GM23338 (cell line): ENCODE measurements around the gene DNAJC11. TPM values are rescaled to one million over a fixed set of nuclear protein-coding genes. Genes with fewer than 3 reads are reported as not detected.

Experiments
- ATAC-seq: fragments of 200-7000 bp; cut with Tn5 transposase; 3 replicates; pipeline ENCODE4 v1.9.1; 2020
- DNase-seq: peaks from one replicate; pipeline ENCODE4 v3.0.0-alpha.2; 2015; ENCODE audit warnings: low spot score
- H2AFZ ChIP-seq: fragments of 200-600 bp; sonication (generic); 2 replicates; pipeline ENCODE4 v1.8.0; 2016; ENCODE audit warnings: antibody characterized with exemption, mild to moderate bottlenecking, moderate library complexity
- H3F3A ChIP-seq: fragments of 200-600 bp; sonication (generic); replicated peaks from 2 replicates; pipeline ENCODE4 v1.8.0; 2017; ENCODE audit warnings: antibody characterized with exemption, mixed run types, low read depth
- H3K27ac ChIP-seq: fragments of 200-600 bp; sonication (generic); 2 replicates; pipeline ENCODE4 v1.6.1; 2016; ENCODE audit warnings: low read depth
- H3K27me3 ChIP-seq: fragments of 200-600 bp; sonication (generic); 2 replicates; pipeline ENCODE4 v1.8.0; 2016; ENCODE audit warnings: mild to moderate bottlenecking, mixed run types, moderate library complexity; ENCODE audit not compliant: insufficient read depth
- H3K36me3 ChIP-seq: fragments of 200-600 bp; sonication (generic); 2 replicates; pipeline ENCODE4 v1.8.0; 2016; ENCODE audit warnings: mild to moderate bottlenecking; ENCODE audit not compliant: insufficient read depth
- H3K4me1 ChIP-seq: fragments of 200-600 bp; sonication (generic); 2 replicates; pipeline ENCODE4 v1.8.0; 2016; ENCODE audit warnings: mild to moderate bottlenecking, moderate library complexity; ENCODE audit not compliant: insufficient read depth
- H3K4me2 ChIP-seq: fragments of 200-600 bp; sonication (generic); 2 replicates; pipeline ENCODE4 v1.7.1; 2017; ENCODE audit warnings: mixed run types
- H3K4me3 ChIP-seq: fragments of 200-600 bp; sonication (generic); 2 replicates; pipeline ENCODE4 v1.6.1; 2016; ENCODE audit warnings: mixed run types
- H3K79me2 ChIP-seq: fragments of 200-600 bp; sonication (generic); replicated peaks from 2 replicates; pipeline ENCODE4 v1.8.0; 2017; ENCODE audit warnings: mild to moderate bottlenecking; ENCODE audit not compliant: insufficient read depth
- H3K9me2 ChIP-seq: fragments of 200-600 bp; sonication (generic); 2 replicates; pipeline ENCODE4 v1.8.0; 2017; ENCODE audit not compliant: insufficient read depth
- H4K20me1 ChIP-seq: fragments of 200-600 bp; sonication (generic); replicated peaks from 2 replicates; pipeline ENCODE4 v1.8.0; 2017; ENCODE audit warnings: mild to moderate bottlenecking; ENCODE audit not compliant: insufficient read depth
- H3K27ac Mint-ChIP-seq: 2 replicates; pipeline ENCODE4 v1.8.0; 2020; ENCODE audit warnings: inconsistent platforms, mild to moderate bottlenecking, moderate library complexity, mixed read lengths
- H3K27me3 Mint-ChIP-seq: 3 replicates; pipeline ENCODE4 v1.8.0; 2022; ENCODE audit warnings: low read depth, mild to moderate bottlenecking, moderate library complexity, mixed read lengths, inconsistent platforms; ENCODE audit not compliant: insufficient read depth, poor library complexity
- H3K36me3 Mint-ChIP-seq: 3 replicates; pipeline ENCODE4 v1.8.0; 2021; ENCODE audit warnings: low read depth, mild to moderate bottlenecking, inconsistent platforms, moderate library complexity, mixed read lengths
- H3K4me1 Mint-ChIP-seq: 3 replicates; pipeline ENCODE4 v1.8.0; 2020; ENCODE audit warnings: mild to moderate bottlenecking, inconsistent platforms, mixed read lengths
- H3K4me3 Mint-ChIP-seq: 3 replicates; pipeline ENCODE4 v1.8.0; 2021; ENCODE audit warnings: moderate library complexity, mild to moderate bottlenecking, inconsistent platforms, mixed read lengths
- H3K9me3 Mint-ChIP-seq: 3 replicates; pipeline ENCODE4 v1.8.0; 2020; ENCODE audit warnings: moderate library complexity, mild to moderate bottlenecking, inconsistent platforms, mixed read lengths
- CREB1 ChIP-seq: fragments of 250-450 bp; sonication (Bioruptor Pico); IDR thresholded peaks from 2 replicates; pipeline ENCODE4 v1.5.0; 2020; ENCODE audit warnings: low read depth, mild to moderate bottlenecking, moderate library complexity
- CTCF ChIP-seq, 2 experiments: fragments of 200-600 bp in 1 of 2; sonication (generic) in 1 of 2; conservative IDR thresholded peaks; 2 replicates each; pipeline versions ENCODE4 v1.5.1 to v1.6.1; 2016 to 2017; ENCODE audit warnings: antibody characterized with exemption in 2 of 2, low read depth in 2 of 2, mild to moderate bottlenecking in 2 of 2, moderate library complexity in 1 of 2
- ETS1 ChIP-seq: IDR thresholded peaks from 2 replicates; pipeline ENCODE4 v1.6.1; 2016; ENCODE audit warnings: antibody characterized with exemption
- EZH2 ChIP-seq: fragments of 200-600 bp; sonication (generic); IDR thresholded peaks from one replicate; pipeline ENCODE4 v1.8.0; 2017; ENCODE audit warnings: antibody characterized with exemption, mild to moderate bottlenecking, low read depth; ENCODE audit not compliant: unreplicated experiment
- EZH2phosphoT487 ChIP-seq: fragments of 200-600 bp; sonication (generic); IDR thresholded peaks from one replicate; pipeline ENCODE4 v1.8.1; 2018; ENCODE audit warnings: antibody characterized with exemption; ENCODE audit not compliant: unreplicated experiment
- JUNB ChIP-seq: IDR thresholded peaks from one replicate; pipeline ENCODE4 v1.6.1; 2016; ENCODE audit warnings: antibody characterized with exemption; ENCODE audit not compliant: unreplicated experiment
- NANOG ChIP-seq: IDR thresholded peaks from 2 replicates; pipeline ENCODE4 v1.6.1; 2016; ENCODE audit warnings: antibody characterized with exemption, borderline replicate concordance
- STAT1 ChIP-seq: IDR thresholded peaks from one replicate; pipeline ENCODE4 v1.6.1; 2016; ENCODE audit warnings: antibody characterized with exemption; ENCODE audit not compliant: unreplicated experiment
- ZNF114 ChIP-seq: fragments of 250-450 bp; sonication (Bioruptor Pico); IDR thresholded peaks from 2 replicates; pipeline ENCODE4 v1.5.0; 2020; ENCODE audit warnings: mild to moderate bottlenecking, moderate library complexity
- ZNF331 ChIP-seq: fragments of 250-450 bp; sonication (Bioruptor Pico); IDR thresholded peaks from 2 replicates; pipeline ENCODE4 v1.5.0; 2020; ENCODE audit warnings: low read depth, mild to moderate bottlenecking, moderate library complexity
- ZNF462 ChIP-seq: fragments of 250-450 bp; sonication (Bioruptor Pico); IDR thresholded peaks from 2 replicates; pipeline ENCODE4 v1.5.0; 2020; ENCODE audit warnings: mild to moderate bottlenecking, moderate library complexity
- polyA plus RNA-seq: library from polyadenylated mRNA; unstranded; fragments of >200 nt; fragmentation: Nextera tagmentation; extraction: Ambion mirVana; gene quantifications from 2 replicates; pipeline ENCODE4 v1.2.1, GENCODE V29; 2016
- total RNA-seq: library from RNA; depleted of rRNA; stranded (reverse); fragments of >200 nt; shearing (Covaris generic); gene quantifications from 2 replicates; pipeline ENCODE4 v1.2.3, GENCODE V29; 2014

Gene DNAJC11
- total and polyA plus RNA-seq, 2 experiments from 2014 or later = 48.4 to 67.2 TPM

DNA sequence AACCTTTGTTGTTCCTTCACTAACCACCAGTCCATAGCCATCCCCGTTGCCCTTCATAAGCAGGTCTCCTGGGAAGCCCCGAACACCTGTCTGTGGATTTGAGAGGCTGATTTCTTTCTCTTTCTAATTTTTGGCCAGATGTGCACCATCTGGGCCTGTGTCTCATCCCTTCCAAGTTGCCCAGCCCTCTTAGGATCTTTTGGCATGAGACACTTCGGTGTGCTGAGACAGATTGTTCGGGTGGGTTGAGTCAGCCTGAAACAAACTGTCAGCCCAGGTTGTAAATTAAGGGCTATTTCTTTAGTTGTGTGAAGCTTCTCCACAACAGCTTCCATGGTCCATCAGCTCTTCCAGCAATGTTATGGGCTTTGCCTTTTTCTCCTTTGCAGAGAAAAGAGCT, 1.4 kb upstream of the DNAJC11 start:
- peaks cover 34% of the 10 kb centered on the region for H3K79me2 ChIP-seq
- no peaks in the 10 kb centered on the region for H3K9me2 ChIP-seq
- Mint-ChIP-seq H3K27me3 (peaks cover 8% of the 10 kb centered on the region), H3K4me1 (peaks cover 14% of the 10 kb centered on the region), H3K36me3 (no peaks in the 10 kb centered on the region), H3K4me3 (peak overlapping the region; percentile 37; the same call in 1 of the 3 replicates), H3K27ac (no peak overlapping the region), H3K9me3 (no peaks in the 10 kb centered on the region)
- peak overlapping the region; percentile 48; the same call in 1 of the 2 replicates for H2AFZ ChIP-seq
- no peaks in the 10 kb centered on the region for H3F3A ChIP-seq
- DNase-seq = no peak
- no peak for TF ChIP-seq ZNF462
- no peak for TF ChIP-seq EZH2
- no peak for TF ChIP-seq STAT1
- no peak for TF ChIP-seq NANOG
- no peak for TF ChIP-seq ETS1
- no peak for TF ChIP-seq EZH2phosphoT487
- TF ChIP-seq CTCF (conservative IDR thresholded peaks at IDR 0.05; ENCODE audit: low read depth in 2 of 2) = no peak
- TF ChIP-seq ZNF331 (CRISPR knock-in tag) = no peak
- no peak for TF ChIP-seq JUNB
- TF ChIP-seq ZNF114 = no peak
- TF ChIP-seq CREB1 = no peak
- H4K20me1 ChIP-seq = peaks cover 7% of the 10 kb centered on the region
- no peaks in the 10 kb centered on the region for H3K27me3 ChIP-seq
- H3K4me3 ChIP-seq = no peak overlapping the region
- H3K36me3 ChIP-seq = no peaks in the 10 kb centered on the region
- H3K27ac ChIP-seq = no peak overlapping the region
- H3K4me2 ChIP-seq = no peak overlapping the region
- peaks cover 14% of the 10 kb centered on the region for H3K4me1 ChIP-seq
- no peak for ATAC-seq
